Stromal cell of bone marrow (primary cell): ENCODE measurements around the gene JAZF1.

Source experiments
- DNase-seq: peaks from one replicate; pipeline ENCODE4 v3.0.0-alpha.2; 2012; ENCODE audit warnings: low read depth

The JAZF1 gene

GRCh38 chr7:28165961-28166955, 14.3 kb downstream of the JAZF1 start:
- peak; percentile 68 for DNase-seq

GRCh38 chr7:28165261-28165660, 15.3 kb downstream of the JAZF1 start:
- no peak for DNase-seq

GRCh38 chr7:28163949-28164348, 16.6 kb downstream of the JAZF1 start:
- peak; percentile 63 for DNase-seq

GRCh38 chr7:28161331-28161730, 19.3 kb downstream of the JAZF1 start:
- DNase-seq, result no peak

GRCh38 chr7:28160551-28160991, 20.0 kb downstream of the JAZF1 start:
- no peak for DNase-seq

- no peak for DNase-seq
Measured at GRCh38 chr7:28157831-28158416, 22.7 kb downstream of the JAZF1 start.

- no peak for DNase-seq
Measured at GRCh38 chr7:28157076-28157745, 23.4 kb downstream of the JAZF1 start.

GRCh38 chr7:28156401-28156800, 24.2 kb downstream of the JAZF1 start:
- DNase-seq, result no peak

GRCh38 chr7:28155964-28156363, 24.6 kb downstream of the JAZF1 start:
- DNase-seq, result peak; percentile 51

GRCh38 chr7:28155019-28155660, 25.5 kb downstream of the JAZF1 start:
- no peak for DNase-seq

GRCh38 chr7:28152594-28152993, 28.0 kb downstream of the JAZF1 start:
- DNase-seq, result no peak

GRCh38 chr7:28151965-28152364, 28.6 kb downstream of the JAZF1 start:
- no peak for DNase-seq

- no peak for DNase-seq
Measured at GRCh38 chr7:28149291-28150101, 31.1 kb downstream of the JAZF1 start.

- no peak for DNase-seq
Measured at GRCh38 chr7:28145931-28146330, 34.7 kb downstream of the JAZF1 start.

- no peak for DNase-seq
Measured at GRCh38 chr7:28145090-28145626, 35.4 kb downstream of the JAZF1 start.

GRCh38 chr7:28144266-28144665, 36.3 kb downstream of the JAZF1 start:
- no peak for DNase-seq

- no peak for DNase-seq
Measured at GRCh38 chr7:28142650-28143049, 37.9 kb downstream of the JAZF1 start.

- no peak for DNase-seq
Measured at GRCh38 chr7:28140979-28141378, 39.6 kb downstream of the JAZF1 start.

GRCh38 chr7:28138837-28139236, 41.8 kb downstream of the JAZF1 start:
- no peak for DNase-seq

- no peak for DNase-seq
Measured at GRCh38 chr7:28137463-28137862, 43.1 kb downstream of the JAZF1 start.

GRCh38 chr7:28136885-28137284, 43.7 kb downstream of the JAZF1 start:
- DNase-seq, result no peak
